Heart right ventricle (tissue), 16 donors: ENCODE data around the gene SLC25A36. TPM values are rescaled to one million over a fixed set of nuclear protein-coding genes. Genes with fewer than 3 reads are reported as not detected.
"Not testable (repeated sequence)": the region's sequence is repeated elsewhere in the genome, so short reads cannot be mapped to it uniquely, and the experiment has no call there.

ENCODE experiments used
- ATAC-seq, 8 donors: fragments of 200-7000 bp; cut with Tn5 transposase; one replicate each; pipeline ENCODE4 v1.9.1; 2020; ENCODE audit warnings: mild to moderate bottlenecking in 8 of 8, moderate library complexity in 8 of 8, moderate number of reproducible peaks in 1 of 8
- DNase-seq, 2 donors: peaks; one replicate each; pipeline ENCODE4 v3.0.0-alpha.2; 2020
- H3K27ac ChIP-seq, 10 donors: fragments of 200-600 bp; sonication (generic) in 2 of 10; one replicate each; pipeline versions ENCODE4 v1.5.0 to v1.8.0; 2020 to 2022; ENCODE audit warnings: mild to moderate bottlenecking in 3 of 10
- H3K27me3 ChIP-seq, 7 donors: fragments of 200-600 bp; one replicate each; pipeline ENCODE4 v1.8.0; 2021 to 2022; ENCODE audit warnings: mild to moderate bottlenecking in 2 of 7
- H3K36me3 ChIP-seq, 9 donors: fragments of 200-600 bp; sonication (generic) in 1 of 9; one replicate each; pipeline versions ENCODE4 v1.5.0 to v1.8.0; 2020 to 2022; ENCODE audit warnings: mild to moderate bottlenecking in 2 of 9
- H3K4me1 ChIP-seq, 9 donors: fragments of 200-600 bp; sonication (generic) in 1 of 9; one replicate each; pipeline versions ENCODE4 v1.5.0 to v1.8.0; 2020 to 2022; ENCODE audit warnings: mild to moderate bottlenecking in 4 of 9
- H3K4me3 ChIP-seq, 10 donors: fragments of 200-600 bp; sonication (generic) in 2 of 10; one replicate each; pipeline versions ENCODE4 v1.5.0 to v1.8.0; 2020 to 2022; ENCODE audit warnings: mild to moderate bottlenecking in 7 of 10, moderate library complexity in 2 of 10
- H3K9me3 ChIP-seq, 11 donors: fragments of 200-600 bp in 10 of 11; sonication (generic) in 2 of 11; one replicate each; pipeline versions ENCODE4 v1.5.0 to v1.8.0; 2013 to 2022; ENCODE audit warnings: mild to moderate bottlenecking in 2 of 11, control low read depth in 1 of 11, moderate library complexity in 1 of 11
- CTCF ChIP-seq, 9 donors: fragments of 200-600 bp; sonication (generic) in 2 of 9; IDR thresholded peaks; one replicate each; pipeline versions ENCODE4 v1.5.0 to v1.8.0; 2021 to 2022; ENCODE audit warnings: antibody characterized with exemption in 9 of 9, mild to moderate bottlenecking in 5 of 9, moderate library complexity in 1 of 9
- WGBS, 2 donors: extraction: QIAGEN DNeasy Blood & Tissue Kit; methylation state at CpG; one replicate each; pipeline ENCODE4 v1.1.7; 2013; ENCODE audit warnings: inconsistent platforms in 1 of 2; 5-methylcytosine and 5-hydroxymethylcytosine counted together
- intact Hi-C, 10 donors: fragments of 100-400 bp; cut with DNase I; formaldehyde crosslinking; loops; one replicate each; pipeline versions ENCODE4 v1.11.1 to v1.14.2; 2022
- polyA plus RNA-seq, 2 donors: library from polyadenylated mRNA; stranded (reverse); fragments of 200-250 nt; gene quantifications; one replicate each; pipeline ENCODE4 v1.2.3, GENCODE V29; 2013
- total RNA-seq, 10 donors: library from RNA; stranded (reverse); fragmentation: NEBNext Ultra II Directional in 3 of 10; extraction: Animal tissue kit (Norgen Biotek cat#: 25700) in 3 of 10; gene quantifications; one replicate each; pipeline versions ENCODE4 v1.2.1 to v1.2.4, GENCODE V29; 2021 to 2023
- donor health status: Arrhythmogenic right ventricular cardiomyopathy.
- donor health status: ischemic (EF 13 %, LVEDD 7.1; RV severe dilation, severe dysfunction).
- donor health status: healthy with polysubstance abuse.
- donor health status: DM: no; HTN: yes; CAD: no.
- donor health status: DM: no; HTN: no; CAD: no.
- donor health status: ischemic (EF 25% LVEDD 6.9; RV normal size, moderate dysfunction).
- donor health status: ischemic (EF 25% LVEDD 5.7; RV mildly dilated, moderate dysfunction).
- donor health status: healthy.
- donor health status: DM: yes; HTN: yes; CAD: no.
- donor health status: Ischemic cardiomyopathy.
- donor health status: ischemic (EF 35%, LVEDD 5.7; RV mildly dilated, moderate dysfunction).
- donor health status: nonischemic (EF 11% LVEDD 7.7; RV severe dilation, severe dysfunction).
- donor health status: DM: yes; HTN: yes; CAD: no.
- donor health status: PGD.
- donor health status: ischemic (EF 29% LVEDD 5.4; RV normal size, mild dysfunction).
- donor health status: nonischemic (EF 23%, LVEDD 6.1; RV moderate dilation, normal function).

Gene SLC25A36
- total and polyA plus RNA-seq, 12 donors = 20.4 to 99.1 (median 59.2) TPM

GRCh38 chr3:140943781-140944552, 2.3 kb downstream of the SLC25A36 start:
- no peaks in the 10 kb centered on the region for H3K36me3 ChIP-seq
- H3K9me3 ChIP-seq = no peaks in the 10 kb centered on the region
- DNase-seq (no peak), ATAC-seq (no peak)
- no peak for TF ChIP-seq CTCF (IDR thresholded peaks at IDR 0.05)
- 42 to 54% methylated on average over 5 of the region's 5 CpGs for WGBS, 2 donors
- H3K27ac ChIP-seq = peak overlapping the region in 8 of 10 donors; percentile 10 to 99 (median 96)
- intact Hi-C loops = loop anchor here in 1 of 10 donors (2.0 kb wide), 1 partner anchor 19 kb away; no protein-coding TSS in a partner anchor
- peak overlapping the region in 8 of 10 donors; percentile 11 to 96 (median 88) for H3K4me3 ChIP-seq
- peaks cover 5 to 62% (median 47%) of the 10 kb centered on the region in 9 donors for H3K4me1 ChIP-seq
- H3K27me3 ChIP-seq = no peaks in the 10 kb centered on the region

GRCh38 chr3:140948460-140949249, 7.0 kb downstream of the SLC25A36 start:
- no peaks in the 10 kb centered on the region for H3K9me3 ChIP-seq
- no peaks in the 10 kb centered on the region for H3K27me3 ChIP-seq
- no peak overlapping the region for H3K4me3 ChIP-seq
- H3K4me1 ChIP-seq = peaks cover 5 to 96% (median 63%) of the 10 kb centered on the region in 9 donors
- no peaks in the 10 kb centered on the region for H3K36me3 ChIP-seq
- no peak for TF ChIP-seq CTCF (IDR thresholded peaks at IDR 0.05)
- intact Hi-C loops = no loop called here
- H3K27ac ChIP-seq = no peak overlapping the region
- WGBS, 2 donors = 88 to 93% methylated on average over 5 of the region's 5 CpGs
- DNase-seq = no peak
- ATAC-seq = no peak

- Histone ChIP-seq H3K4me1 (peaks cover 0 to 96% (median 66%) of the 10 kb centered on the region in 9 donors), H3K4me3 (no peak overlapping the region), H3K36me3 (no peaks in the 10 kb centered on the region), H3K27me3 (no peaks in the 10 kb centered on the region), H3K9me3 (no peaks in the 10 kb centered on the region), H3K27ac (no peak overlapping the region)
- WGBS, 2 donors = 87 to 96% methylated on average over 1 of the region's 1 CpG
- intact Hi-C loops = loop anchor here in 1 of 10 donors (10.0 kb wide), 1 partner anchor 45 kb away; no protein-coding TSS in a partner anchor
- no peak for TF ChIP-seq CTCF (IDR thresholded peaks at IDR 0.05)
- ATAC-seq = no peak
- DNase-seq = no peak
These were observed 8.5 kb downstream of the SLC25A36 start for GRCh38 chr3:140950144-140950543.

- H3K4me1 ChIP-seq = peaks cover 0 to 96% (median 65%) of the 10 kb centered on the region in 9 donors
- H3K9me3 ChIP-seq = no peaks in the 10 kb centered on the region
- H3K27me3 ChIP-seq = no peaks in the 10 kb centered on the region
- WGBS, 2 donors = 56 to 63% methylated on average over 2 of the region's 2 CpGs
- intact Hi-C loops = loop anchor here in 1 of 10 donors (10.0 kb wide), 1 partner anchor 46 kb away; no protein-coding TSS in a partner anchor
- no peaks in the 10 kb centered on the region for H3K36me3 ChIP-seq
- DNase-seq = no peak
- no peak overlapping the region for H3K27ac ChIP-seq
- H3K4me3 ChIP-seq = no peak overlapping the region
- no peak for ATAC-seq
- no peak for TF ChIP-seq CTCF (IDR thresholded peaks at IDR 0.05)
These were observed 9.2 kb downstream of the SLC25A36 start for GRCh38 chr3:140950863-140951262.

- ATAC-seq = peak in 1 of 8 donors; percentile 63
These were observed 10.1 kb downstream of the SLC25A36 start for GRCh38 chr3:140951750-140952149.

More at GRCh38 chr3:140951750-140952149, 10.1 kb downstream of the SLC25A36 start:
- intact Hi-C loops = loop anchor here in 1 of 10 donors (10.0 kb wide), 1 partner anchor 47 kb away; no protein-coding TSS in a partner anchor
- WGBS, 2 donors = 76 to 87% methylated on average over 5 of the region's 5 CpGs
- DNase-seq, H3K36me3 ChIP-seq, H3K27ac ChIP-seq, H3K4me3 ChIP-seq, H3K9me3 ChIP-seq, H3K27me3 ChIP-seq: not testable (repeated sequence)
- peaks cover 0 to 94% (median 67%) of the 10 kb centered on the region in 9 donors for H3K4me1 ChIP-seq
